Activated T-helper 1 cell treated with anti-CD3 and anti-CD28 coated beads, Interleukin-12 subunit alpha, Interleukin-12 subunit beta, Interleukin-2, Interleukin-4 antibody, amounts not matched to agents 30 ng/mL and 10 ng/mL and 1 ng/mL, durations not matched to agents 14 hours and 24 hours and 36 hours (primary cell): ENCODE measurements around the gene C3orf52. TPM values are rescaled to one million over a fixed set of nuclear protein-coding genes. Genes with fewer than 3 reads are reported as not detected.

Experiments
- DNase-seq: peaks from one replicate; pipeline ENCODE4 v3.0.0; 2021; ENCODE audit warnings: low spot score
- H3K27ac Mint-ChIP-seq: one replicate; pipeline ENCODE4 v1.8.0; 2021; ENCODE audit warnings: mild to moderate bottlenecking, mixed read lengths
- H3K27me3 Mint-ChIP-seq: one replicate; pipeline ENCODE4 v1.8.0; 2022; ENCODE audit warnings: mild to moderate bottlenecking, moderate library complexity, mixed read lengths; ENCODE audit not compliant: insufficient read depth
- H3K36me3 Mint-ChIP-seq: one replicate; pipeline ENCODE4 v1.8.0; 2021; ENCODE audit warnings: low read depth, mixed read lengths
- H3K4me1 Mint-ChIP-seq: one replicate; pipeline ENCODE4 v1.8.0; 2021; ENCODE audit warnings: low read depth, mixed read lengths
- H3K4me3 Mint-ChIP-seq: one replicate; pipeline ENCODE4 v1.8.0; 2021; ENCODE audit warnings: mild to moderate bottlenecking, moderate library complexity, mixed read lengths
- H3K9me3 Mint-ChIP-seq: one replicate; pipeline ENCODE4 v1.8.0; 2021; ENCODE audit warnings: mixed read lengths
- intact Hi-C: fragments of 100-400 bp; cut with micrococcal nuclease; formaldehyde crosslinking; loops from one replicate; pipeline ENCODE4 v1.15.1; 2024
- total RNA-seq: library from RNA; stranded (reverse); gene quantifications from 2 replicates; pipeline ENCODE4 v1.2.3, GENCODE V29; 2022

The C3orf52 gene
- total RNA-seq, 1 donor from 2014 or later, result 12.4 TPM

- no peak overlapping the region for H3K4me3 Mint-ChIP-seq
- no peak for DNase-seq
- intact Hi-C loops, result loop anchor here (1.0 to 10.0 kb wide), 4 partner anchors 9 to 1379 kb away; partner anchors contain the start of gene SPICE1
- peak overlapping the region; percentile 49 for H3K27ac Mint-ChIP-seq
- H3K9me3 Mint-ChIP-seq, result no peaks in the 10 kb centered on the region
- H3K4me1 Mint-ChIP-seq, result peaks cover 60% of the 10 kb centered on the region
- peaks cover 2% of the 10 kb centered on the region for H3K36me3 Mint-ChIP-seq
- no peaks in the 10 kb centered on the region for H3K27me3 Mint-ChIP-seq
These were observed 49.9 kb downstream of the C3orf52 start for GRCh38 chr3:112136046-112136445.

GRCh38 chr3:112136959-112137693 is 50.9 kb downstream of the C3orf52 start:
- no peak overlapping the region for H3K4me3 Mint-ChIP-seq
- peak overlapping the region; percentile 6 for H3K27ac Mint-ChIP-seq
- no peaks in the 10 kb centered on the region for H3K9me3 Mint-ChIP-seq
- peaks cover 2% of the 10 kb centered on the region for H3K36me3 Mint-ChIP-seq
- H3K27me3 Mint-ChIP-seq, result no peaks in the 10 kb centered on the region
- H3K4me1 Mint-ChIP-seq, result peaks cover 54% of the 10 kb centered on the region
- intact Hi-C loops, result loop anchor here (1.0 to 10.0 kb wide), 6 partner anchors 10 to 1378 kb away; partner anchors contain the start of gene SPICE1
- no peak for DNase-seq

DNA sequence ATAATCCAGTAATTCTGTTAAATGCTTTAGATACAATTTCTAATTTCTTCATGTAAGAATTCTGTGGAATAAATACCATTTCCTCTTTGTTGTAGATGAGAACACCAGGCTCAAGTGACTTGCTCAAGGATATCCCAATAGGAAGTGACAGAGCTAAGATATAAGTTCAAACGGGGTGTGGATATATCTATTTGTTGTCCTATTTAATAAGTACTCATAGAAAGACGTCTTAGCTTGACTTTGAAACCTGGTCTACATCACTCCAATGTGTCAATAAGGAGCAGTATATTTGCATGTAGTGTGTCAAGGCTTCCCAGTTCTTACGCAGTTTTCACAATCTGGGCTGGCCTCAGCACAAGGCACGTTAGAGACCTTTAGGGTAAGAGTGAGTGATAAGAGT is 51.6 kb downstream of the C3orf52 start:
- Mint-ChIP-seq H3K36me3 (peaks cover 2% of the 10 kb centered on the region), H3K4me3 (no peak overlapping the region), H3K27me3 (no peaks in the 10 kb centered on the region), H3K9me3 (peaks cover under 1% of the 10 kb centered on the region), H3K4me1 (peaks cover 48% of the 10 kb centered on the region), H3K27ac (no peak overlapping the region)
- no peak for DNase-seq
- intact Hi-C loops, result loop anchor here (1.0 to 10.0 kb wide), 5 partner anchors 25 to 1377 kb away; partner anchors contain the start of gene SPICE1

DNA sequence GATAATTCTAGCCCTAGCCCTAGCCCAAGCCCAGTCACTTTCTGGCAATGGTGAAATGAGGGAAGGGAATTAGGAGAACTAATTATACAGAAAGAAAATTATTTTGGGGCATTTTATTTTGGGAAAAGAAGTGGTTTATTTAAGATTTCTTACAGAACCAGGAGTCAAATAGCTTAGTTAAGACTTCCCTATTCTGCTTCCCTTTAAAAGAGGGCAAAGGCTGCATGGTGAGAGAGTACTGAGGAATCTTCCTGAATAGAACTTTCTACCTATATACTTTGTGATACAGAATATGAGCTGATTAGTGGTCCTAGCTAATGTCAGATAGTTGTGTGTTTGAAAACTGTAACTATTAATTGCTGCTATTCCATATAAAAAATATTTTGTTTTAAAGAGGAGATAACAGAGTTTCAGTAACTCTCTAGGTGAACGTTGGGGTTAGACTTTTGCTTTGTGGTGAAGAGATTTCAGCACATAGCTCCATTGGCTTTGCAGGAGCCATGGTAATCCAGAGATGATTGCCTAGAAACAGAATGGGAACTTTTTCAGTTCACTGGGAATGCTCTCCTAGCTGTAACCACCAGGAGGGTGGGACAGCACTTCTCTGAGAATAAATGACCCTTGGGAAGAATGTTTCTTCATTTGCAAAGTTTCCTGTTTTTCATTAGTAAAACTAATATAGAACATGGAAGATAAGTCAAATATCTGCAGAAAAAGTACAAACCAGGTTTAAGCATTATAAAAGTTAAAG is 52.2 kb downstream of the C3orf52 start:
- Mint-ChIP-seq H3K9me3 (peaks cover 7% of the 10 kb centered on the region), H3K36me3 (peaks cover 5% of the 10 kb centered on the region), H3K27me3 (no peaks in the 10 kb centered on the region), H3K4me3 (no peak overlapping the region), H3K4me1 (peaks cover 47% of the 10 kb centered on the region), H3K27ac (no peak overlapping the region)
- intact Hi-C loops, result loop anchor here (5.0 to 10.0 kb wide), 2 partner anchors 394 to 1376 kb away; partner anchors contain the start of gene SPICE1
- DNase-seq, result no peak

- Mint-ChIP-seq H3K4me3 (no peak overlapping the region), H3K36me3 (peaks cover 12% of the 10 kb centered on the region), H3K9me3 (peaks cover 20% of the 10 kb centered on the region), H3K4me1 (peaks cover 31% of the 10 kb centered on the region), H3K27ac (no peak overlapping the region), H3K27me3 (no peaks in the 10 kb centered on the region)
- no peak for DNase-seq
- intact Hi-C loops, result no loop called here
These were observed 54.4 kb downstream of the C3orf52 start for GRCh38 chr3:112140584-112140983.

- no peak for DNase-seq
- intact Hi-C loops, result no loop called here
- Mint-ChIP-seq H3K4me3 (no peak overlapping the region), H3K4me1 (peaks cover 24% of the 10 kb centered on the region), H3K27me3 (no peaks in the 10 kb centered on the region), H3K36me3 (peaks cover 12% of the 10 kb centered on the region), H3K27ac (no peak overlapping the region), H3K9me3 (peaks cover 25% of the 10 kb centered on the region)
These were observed 55.1 kb downstream of the C3orf52 start for GRCh38 chr3:112141293-112141692.

DNA sequence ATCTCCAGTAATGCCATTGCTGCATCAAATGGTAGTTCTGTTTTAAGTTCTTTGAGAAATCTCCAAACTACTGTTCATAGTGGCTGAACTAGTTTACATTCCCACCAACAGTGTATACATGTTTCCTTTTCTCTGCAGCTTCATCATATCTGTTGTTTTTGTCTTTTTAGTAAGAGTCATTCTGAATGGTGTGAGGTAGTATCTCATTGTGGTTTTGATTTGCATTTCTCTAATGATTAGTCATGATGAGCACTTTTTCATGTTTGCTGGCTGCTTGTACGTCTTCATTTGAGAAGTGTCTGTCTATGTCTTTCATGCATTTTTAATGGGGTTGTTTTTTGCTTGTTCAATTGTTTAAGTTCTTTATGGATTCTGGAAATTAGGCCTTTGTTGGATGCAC is 57.1 kb downstream of the C3orf52 start:
- Mint-ChIP-seq H3K4me3 (no peak overlapping the region), H3K27ac (peak overlapping the region; percentile 73), H3K27me3 (no peaks in the 10 kb centered on the region), H3K4me1 (peaks cover 11% of the 10 kb centered on the region), H3K9me3 (peaks cover 43% of the 10 kb centered on the region), H3K36me3 (peaks cover 16% of the 10 kb centered on the region)
- intact Hi-C loops, result loop anchor here (1.0 kb wide), 1 partner anchor 10 kb away; the partner anchor contains the start of gene GCSAM
- DNase-seq, result no peak

GRCh38 chr3:112143689-112144088 is 57.5 kb downstream of the C3orf52 start:
- Mint-ChIP-seq H3K36me3 (peaks cover 16% of the 10 kb centered on the region), H3K27ac (peak overlapping the region; percentile 73), H3K27me3 (no peaks in the 10 kb centered on the region), H3K4me1 (peaks cover 11% of the 10 kb centered on the region), H3K9me3 (peaks cover 43% of the 10 kb centered on the region), H3K4me3 (no peak overlapping the region)
- intact Hi-C loops, result loop anchor here (1.0 kb wide), 1 partner anchor 10 kb away; the partner anchor contains the start of gene GCSAM
- no peak for DNase-seq

DNA sequence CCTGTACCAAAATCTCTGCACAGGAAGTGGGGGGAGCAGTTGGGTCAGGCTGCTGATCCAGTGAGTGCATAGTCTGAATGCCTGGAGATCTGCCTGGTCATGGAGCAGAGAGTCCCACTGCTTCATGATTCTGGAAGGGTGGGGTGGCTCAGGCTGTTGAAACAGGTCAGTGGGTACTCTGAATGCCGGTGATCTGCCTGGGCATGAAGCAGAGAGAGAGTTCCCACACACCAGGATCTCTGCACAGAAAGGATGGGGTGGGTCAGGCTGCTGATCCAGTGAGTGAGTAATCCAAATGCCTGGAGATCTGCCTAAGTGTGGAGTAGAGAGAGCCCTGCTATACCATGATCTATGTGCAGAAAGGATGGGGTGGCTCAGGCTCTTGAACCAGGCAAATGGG is 62.9 kb downstream of the C3orf52 start:
- Mint-ChIP-seq H3K27ac (no peak overlapping the region), H3K36me3 (peaks cover 12% of the 10 kb centered on the region), H3K27me3 (no peaks in the 10 kb centered on the region), H3K4me3 (no peak overlapping the region), H3K9me3 (peaks cover 41% of the 10 kb centered on the region), H3K4me1 (no peaks in the 10 kb centered on the region)
- intact Hi-C loops, result no loop called here
- DNase-seq, result no peak

DNA sequence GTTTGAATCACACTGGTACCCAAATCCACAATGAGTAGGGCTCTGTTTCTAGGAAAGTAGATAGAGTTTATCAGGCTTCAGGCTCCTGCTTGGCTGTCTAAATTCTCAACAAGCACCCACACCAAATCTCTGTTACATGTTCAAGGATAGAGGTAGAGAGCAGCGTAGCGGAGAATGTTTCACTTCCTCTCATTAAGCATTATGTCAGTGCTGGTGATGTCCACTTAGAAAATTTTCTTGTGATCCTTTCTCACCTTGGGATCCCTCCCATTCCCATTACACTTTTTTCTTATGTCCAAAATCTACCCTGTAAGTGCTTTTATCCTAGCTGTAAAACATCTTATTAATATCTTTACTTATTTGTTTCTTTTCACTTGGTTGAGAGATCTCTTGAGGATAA is 81.6 kb downstream of the C3orf52 start:
- intact Hi-C loops, result no loop called here
- peaks cover 12% of the 10 kb centered on the region for H3K9me3 Mint-ChIP-seq
- H3K36me3 Mint-ChIP-seq, result no peaks in the 10 kb centered on the region
- H3K4me1 Mint-ChIP-seq, result no peaks in the 10 kb centered on the region
- H3K27ac Mint-ChIP-seq, result no peak overlapping the region
- H3K27me3 Mint-ChIP-seq, result peaks cover 2% of the 10 kb centered on the region
- no peak overlapping the region for H3K4me3 Mint-ChIP-seq
- no peak for DNase-seq

Other genes starting within 250 kb of the C3orf52 start
- gene PHLDB2, start 227.1 kb upstream of the C3orf52 start, total RNA-seq, result 0.61 and 0.75 TPM in 2 replicates
- gene ABHD10, start 107.4 kb upstream of the C3orf52 start, total RNA-seq, result 37.7 and 42.9 TPM in 2 replicates
- 0.78 and 1.1 TPM in 2 replicates for gene TAGLN3, start 87.5 kb upstream of the C3orf52 start, total RNA-seq
- not detected in 2 replicates for gene TMPRSS7, start 51.7 kb upstream of the C3orf52 start, total RNA-seq
- 2.8 and 3.5 TPM in 2 replicates for gene GCSAM, start 46.9 kb downstream of the C3orf52 start, total RNA-seq
- not detected in 2 replicates for gene SLC9C1, start 207.8 kb downstream of the C3orf52 start, total RNA-seq
- gene CD200, start 246.8 kb downstream of the C3orf52 start, total RNA-seq, result 141 TPM in 2 replicates